ENCODE results near the gene EPS15. TPM values are rescaled to one million over a fixed set of nuclear protein-coding genes. Genes with fewer than 3 reads are reported as not detected.

The EPS15 gene
- total and polyA plus RNA-seq, 2 of the 13 experiments (the other 11 are each of a cell fraction or from before 2014, with no cell fraction given), result 14.3 to 19.3 TPM

DNA sequence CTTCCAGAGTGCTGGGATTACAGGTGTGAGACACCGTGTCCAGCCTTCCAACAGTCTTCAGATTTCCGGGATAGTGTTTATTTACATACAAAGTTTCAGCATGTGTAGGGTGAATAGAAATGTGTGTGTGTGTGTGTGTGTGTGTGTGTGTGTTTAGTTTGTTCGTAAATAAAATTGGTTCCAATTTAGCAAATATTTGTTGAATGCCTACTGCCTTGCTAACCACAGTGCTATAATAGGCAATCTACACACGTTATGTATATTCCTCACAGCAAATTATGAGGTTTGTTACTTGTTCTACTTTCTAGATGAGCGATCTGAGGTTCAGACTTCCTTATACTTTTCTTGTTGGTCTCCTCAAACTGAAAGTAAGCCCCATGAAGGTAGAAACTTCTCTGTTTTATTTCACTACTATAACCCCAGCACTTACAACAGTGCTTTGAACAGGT, 32.8 kb upstream of the EPS15 start (continued):
- TF ChIP-seq, protein P1, sequence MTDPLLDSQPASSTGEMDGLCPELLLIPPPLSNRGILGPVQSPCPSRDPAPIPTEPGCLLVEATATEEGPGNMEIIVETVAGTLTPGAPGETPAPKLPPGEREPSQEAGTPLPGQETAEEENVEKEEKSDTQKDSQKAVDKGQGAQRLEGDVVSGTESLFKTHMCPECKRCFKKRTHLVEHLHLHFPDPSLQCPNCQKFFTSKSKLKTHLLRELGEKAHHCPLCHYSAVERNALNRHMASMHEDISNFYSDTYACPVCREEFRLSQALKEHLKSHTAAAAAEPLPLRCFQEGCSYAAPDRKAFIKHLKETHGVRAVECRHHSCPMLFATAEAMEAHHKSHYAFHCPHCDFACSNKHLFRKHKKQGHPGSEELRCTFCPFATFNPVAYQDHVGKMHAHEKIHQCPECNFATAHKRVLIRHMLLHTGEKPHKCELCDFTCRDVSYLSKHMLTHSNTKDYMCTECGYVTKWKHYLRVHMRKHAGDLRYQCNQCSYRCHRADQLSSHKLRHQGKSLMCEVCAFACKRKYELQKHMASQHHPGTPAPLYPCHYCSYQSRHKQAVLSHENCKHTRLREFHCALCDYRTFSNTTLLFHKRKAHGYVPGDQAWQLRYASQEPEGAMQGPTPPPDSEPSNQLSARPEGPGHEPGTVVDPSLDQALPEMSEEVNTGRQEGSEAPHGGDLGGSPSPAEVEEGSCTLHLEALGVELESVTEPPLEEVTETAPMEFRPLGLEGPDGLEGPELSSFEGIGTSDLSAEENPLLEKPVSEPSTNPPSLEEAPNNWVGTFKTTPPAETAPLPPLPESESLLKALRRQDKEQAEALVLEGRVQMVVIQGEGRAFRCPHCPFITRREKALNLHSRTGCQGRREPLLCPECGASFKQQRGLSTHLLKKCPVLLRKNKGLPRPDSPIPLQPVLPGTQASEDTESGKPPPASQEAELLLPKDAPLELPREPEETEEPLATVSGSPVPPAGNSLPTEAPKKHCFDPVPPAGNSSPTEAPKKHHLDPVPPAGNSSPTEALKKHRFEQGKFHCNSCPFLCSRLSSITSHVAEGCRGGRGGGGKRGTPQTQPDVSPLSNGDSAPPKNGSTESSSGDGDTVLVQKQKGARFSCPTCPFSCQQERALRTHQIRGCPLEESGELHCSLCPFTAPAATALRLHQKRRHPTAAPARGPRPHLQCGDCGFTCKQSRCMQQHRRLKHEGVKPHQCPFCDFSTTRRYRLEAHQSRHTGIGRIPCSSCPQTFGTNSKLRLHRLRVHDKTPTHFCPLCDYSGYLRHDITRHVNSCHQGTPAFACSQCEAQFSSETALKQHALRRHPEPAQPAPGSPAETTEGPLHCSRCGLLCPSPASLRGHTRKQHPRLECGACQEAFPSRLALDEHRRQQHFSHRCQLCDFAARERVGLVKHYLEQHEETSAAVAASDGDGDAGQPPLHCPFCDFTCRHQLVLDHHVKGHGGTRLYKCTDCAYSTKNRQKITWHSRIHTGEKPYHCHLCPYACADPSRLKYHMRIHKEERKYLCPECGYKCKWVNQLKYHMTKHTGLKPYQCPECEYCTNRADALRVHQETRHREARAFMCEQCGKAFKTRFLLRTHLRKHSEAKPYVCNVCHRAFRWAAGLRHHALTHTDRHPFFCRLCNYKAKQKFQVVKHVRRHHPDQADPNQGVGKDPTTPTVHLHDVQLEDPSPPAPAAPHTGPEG (CRISPR knock-in tag; IDR thresholded peaks at IDR 0.05), result no peak
- TF ChIP-seq, protein P2, sequence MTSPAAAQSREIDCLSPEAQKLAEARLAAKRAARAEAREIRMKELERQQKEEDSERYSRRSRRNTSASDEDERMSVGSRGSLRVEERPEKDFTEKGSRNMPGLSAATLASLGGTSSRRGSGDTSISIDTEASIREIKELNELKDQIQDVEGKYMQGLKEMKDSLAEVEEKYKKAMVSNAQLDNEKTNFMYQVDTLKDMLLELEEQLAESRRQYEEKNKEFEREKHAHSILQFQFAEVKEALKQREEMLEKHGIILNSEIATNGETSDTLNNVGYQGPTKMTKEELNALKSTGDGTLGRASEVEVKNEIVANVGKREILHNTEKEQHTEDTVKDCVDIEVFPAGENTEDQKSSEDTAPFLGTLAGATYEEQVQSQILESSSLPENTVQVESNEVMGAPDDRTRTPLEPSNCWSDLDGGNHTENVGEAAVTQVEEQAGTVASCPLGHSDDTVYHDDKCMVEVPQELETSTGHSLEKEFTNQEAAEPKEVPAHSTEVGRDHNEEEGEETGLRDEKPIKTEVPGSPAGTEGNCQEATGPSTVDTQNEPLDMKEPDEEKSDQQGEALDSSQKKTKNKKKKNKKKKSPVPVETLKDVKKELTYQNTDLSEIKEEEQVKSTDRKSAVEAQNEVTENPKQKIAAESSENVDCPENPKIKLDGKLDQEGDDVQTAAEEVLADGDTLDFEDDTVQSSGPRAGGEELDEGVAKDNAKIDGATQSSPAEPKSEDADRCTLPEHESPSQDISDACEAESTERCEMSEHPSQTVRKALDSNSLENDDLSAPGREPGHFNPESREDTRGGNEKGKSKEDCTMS (CRISPR knock-in tag; conservative IDR thresholded peaks at IDR 0.05), result no peak
- no peak for TF ChIP-seq FIP1L1 (IDR thresholded peaks at IDR 0.05; ENCODE audit: borderline replicate concordance, insufficient read depth, low read depth, low read length)

DNA sequence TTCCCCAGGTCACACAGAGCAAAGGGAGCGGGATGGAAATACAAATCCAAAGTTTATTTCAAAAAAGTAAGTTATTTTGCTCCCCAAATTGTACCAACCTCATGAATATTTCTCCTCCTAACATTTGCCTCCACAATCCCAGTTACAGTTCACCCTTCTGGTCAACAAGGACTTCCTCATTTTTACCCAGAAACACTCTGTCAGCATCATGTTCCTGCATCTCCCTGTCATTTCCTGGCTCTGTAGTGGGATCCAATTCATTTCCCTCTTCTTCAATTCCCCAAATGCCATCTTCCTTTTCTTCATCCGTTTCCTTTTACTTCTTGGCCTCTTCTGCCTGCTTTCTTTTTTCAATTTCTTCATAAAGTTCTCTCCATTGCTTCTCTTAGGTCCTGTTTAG, 32.0 kb upstream of the EPS15 start:
- DNase-seq (ENCODE audit: low spot score), result no peak
- ChIA-PET POLR2A (no interaction called here), CTCF (ENCODE audit: low intra/inter-chr PET ratio, low total read pairs) (no interaction called here)
- Histone ChIP-seq H3K27ac (ENCODE audit: extremely low read length, insufficient read depth, low read length) (no peak overlapping the region), H3K4me1 (ENCODE audit: insufficient read depth, low read length) (peaks cover 10% of the 10 kb centered on the region), H3K9ac (ENCODE audit: insufficient read depth, low read depth, low read length) (no peak overlapping the region), H3K27me3 (ENCODE audit: control insufficient read depth in 1 of 2, insufficient read depth in 2 of 2, low read length in 2 of 2) (no peaks in the 10 kb centered on the region), H3K79me2 (ENCODE audit: insufficient read depth, low read length) (no peaks in the 10 kb centered on the region), H3K4me2 (ENCODE audit: low read depth, low read length) (no peak overlapping the region), H3K9me3 (ENCODE audit: low read length) (no peaks in the 10 kb centered on the region), H4K20me1 (ENCODE audit: insufficient read depth, low read length) (no peaks in the 10 kb centered on the region), H3K36me3 (replicated peaks in 1 of 2; ENCODE audit: control insufficient read depth in 1 of 2, insufficient read depth in 2 of 2, low read length in 2 of 2) (no peaks in the 10 kb centered on the region), H3K4me3 (replicated peaks in 1 of 3; ENCODE audit: insufficient read depth in 1 of 3, low read depth in 2 of 3, low read length in 3 of 3) (no peak overlapping the region), H2AFZ (ENCODE audit: low read length) (no peak overlapping the region)
- FAIRE-seq, result no peak
- intact Hi-C loops (cut with micrococcal nuclease; ENCODE audit: unreplicated experiment), result no loop called here
- in situ Hi-C loops (cut with HindIII; ENCODE audit: extremely low pct_ligation_motif_present, low pct_unique_long_range_greater_than_20kb), result no loop called here
- no peak for ATAC-seq
- WGBS (ENCODE audit: low lambda C conversion rate), result 22% methylated on average over 2 of the region's 2 CpGs
- BruUV-seq (replicated peaks), result no TSS peak
- TF ChIP-seq HNRNPK (IDR thresholded peaks at IDR 0.05; ENCODE audit: low read depth, low read length, poor library complexity, severe bottlenecking) (no peak), NFYC (CRISPR knock-in tag; IDR thresholded peaks at IDR 0.05) (no peak), MLLT10 (CRISPR knock-in tag; IDR thresholded peaks at IDR 0.05) (no peak), AGO2 (optimal IDR thresholded peaks at IDR 0.05; ENCODE audit: low read depth, low read length) (no peak), ZNF607 (CRISPR knock-in tag; IDR thresholded peaks at IDR 0.05; ENCODE audit: borderline replicate concordance) (no peak), EZH2 (conservative IDR thresholded peaks at IDR 0.05; ENCODE audit: low read depth, low read length) (no peak), ZBTB3 (CRISPR knock-in tag; IDR thresholded peaks at IDR 0.05; ENCODE audit: borderline replicate concordance, low read depth) (no peak)
- TF ChIP-seq, protein P3, sequence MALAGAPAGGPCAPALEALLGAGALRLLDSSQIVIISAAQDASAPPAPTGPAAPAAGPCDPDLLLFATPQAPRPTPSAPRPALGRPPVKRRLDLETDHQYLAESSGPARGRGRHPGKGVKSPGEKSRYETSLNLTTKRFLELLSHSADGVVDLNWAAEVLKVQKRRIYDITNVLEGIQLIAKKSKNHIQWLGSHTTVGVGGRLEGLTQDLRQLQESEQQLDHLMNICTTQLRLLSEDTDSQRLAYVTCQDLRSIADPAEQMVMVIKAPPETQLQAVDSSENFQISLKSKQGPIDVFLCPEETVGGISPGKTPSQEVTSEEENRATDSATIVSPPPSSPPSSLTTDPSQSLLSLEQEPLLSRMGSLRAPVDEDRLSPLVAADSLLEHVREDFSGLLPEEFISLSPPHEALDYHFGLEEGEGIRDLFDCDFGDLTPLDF (CRISPR knock-in tag; IDR thresholded peaks at IDR 0.05), result no peak
- TF ChIP-seq, protein P4, sequence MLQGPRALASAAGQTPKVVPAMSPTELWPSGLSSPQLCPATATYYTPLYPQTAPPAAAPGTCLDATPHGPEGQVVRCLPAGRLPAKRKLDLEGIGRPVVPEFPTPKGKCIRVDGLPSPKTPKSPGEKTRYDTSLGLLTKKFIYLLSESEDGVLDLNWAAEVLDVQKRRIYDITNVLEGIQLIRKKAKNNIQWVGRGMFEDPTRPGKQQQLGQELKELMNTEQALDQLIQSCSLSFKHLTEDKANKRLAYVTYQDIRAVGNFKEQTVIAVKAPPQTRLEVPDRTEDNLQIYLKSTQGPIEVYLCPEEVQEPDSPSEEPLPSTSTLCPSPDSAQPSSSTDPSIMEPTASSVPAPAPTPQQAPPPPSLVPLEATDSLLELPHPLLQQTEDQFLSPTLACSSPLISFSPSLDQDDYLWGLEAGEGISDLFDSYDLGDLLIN (CRISPR knock-in tag; IDR thresholded peaks at IDR 0.05; ENCODE audit: borderline replicate concordance), result no peak
